ENCODE measurements around the gene NPY1R. TPM values are rescaled to one million over a fixed set of nuclear protein-coding genes. Genes with fewer than 3 reads are reported as not detected.

The NPY1R gene
- total RNA-seq, 1 donor from 2014 or later: 0.26 TPM

- Histone ChIP-seq H3K4me3 (ENCODE audit: low read depth, low read length) (no peak overlapping the region), H3K36me3 (ENCODE audit: control insufficient read depth, insufficient read depth, low read length) (no peaks in the 10 kb centered on the region), H3K27me3 (ENCODE audit: control insufficient read depth, insufficient read depth, low read length) (no peaks in the 10 kb centered on the region)
- no peak for DNase-seq (ENCODE audit: low read depth)
- TF ChIP-seq CTCF (IDR thresholded peaks at IDR 0.05; ENCODE audit: insufficient read depth, low read length, severe bottlenecking): peak; percentile 2
- FAIRE-seq: no peak
Observed at GRCh38 chr4:163356104-163356503, 23.7 kb upstream of the NPY1R start.

- TF ChIP-seq CTCF (IDR thresholded peaks at IDR 0.05; ENCODE audit: insufficient read depth, low read length, severe bottlenecking): no peak
- no peak for FAIRE-seq
- H3K4me3 ChIP-seq (ENCODE audit: low read depth, low read length): no peak overlapping the region
Observed at GRCh38 chr4:163353054-163353453, 20.7 kb upstream of the NPY1R start.

GRCh38 chr4:163350672-163351071 lies 18.3 kb upstream of the NPY1R start:
- Histone ChIP-seq H3K36me3 (ENCODE audit: control insufficient read depth, insufficient read depth, low read length) (no peaks in the 10 kb centered on the region), H3K27me3 (ENCODE audit: control insufficient read depth, insufficient read depth, low read length) (no peaks in the 10 kb centered on the region), H3K4me3 (ENCODE audit: low read depth, low read length) (no peak overlapping the region)
- TF ChIP-seq CTCF (IDR thresholded peaks at IDR 0.05; ENCODE audit: insufficient read depth, low read length, severe bottlenecking): no peak
- DNase-seq (ENCODE audit: low read depth): peak; percentile 52
- FAIRE-seq: no peak

More at GRCh38 chr4:163353054-163353453, 20.7 kb upstream of the NPY1R start:
- no peak for DNase-seq (ENCODE audit: low read depth)
- Histone ChIP-seq H3K36me3 (ENCODE audit: control insufficient read depth, insufficient read depth, low read length) (no peaks in the 10 kb centered on the region), H3K27me3 (ENCODE audit: control insufficient read depth, insufficient read depth, low read length) (no peaks in the 10 kb centered on the region)

GRCh38 chr4:163344147-163345125 lies 12.0 kb upstream of the NPY1R start:
- Histone ChIP-seq H3K36me3 (ENCODE audit: control insufficient read depth, insufficient read depth, low read length) (no peaks in the 10 kb centered on the region), H3K4me3 (ENCODE audit: low read depth, low read length) (no peak overlapping the region), H3K27me3 (ENCODE audit: control insufficient read depth, insufficient read depth, low read length) (peaks cover 25% of the 10 kb centered on the region)
- FAIRE-seq (no peak), DNase-seq (ENCODE audit: low read depth) (peak; percentile 5)
- TF ChIP-seq CTCF (IDR thresholded peaks at IDR 0.05; ENCODE audit: insufficient read depth, low read length, severe bottlenecking): no peak

GRCh38 chr4:163343604-163344146 lies 11.3 kb upstream of the NPY1R start, which contains the start of gene NPY5R:
TSS of gene NPY5R (plus strand) at chr4:163343892. CDS start at chr4:163350274, 6,382 bp downstream.
- Histone ChIP-seq H3K4me3 (ENCODE audit: low read depth, low read length) (no peak within 1 kb of the TSS), H3K36me3 (ENCODE audit: control insufficient read depth, insufficient read depth, low read length) (no peaks in the 10 kb centered on the region)
- TF ChIP-seq CTCF (IDR thresholded peaks at IDR 0.05; ENCODE audit: insufficient read depth, low read length, severe bottlenecking): no peak

More at GRCh38 chr4:163343604-163344146, 11.3 kb upstream of the NPY1R start, which contains the start of gene NPY5R:
- DNase-seq (ENCODE audit: low read depth) (no peak), FAIRE-seq (no peak)
- H3K27me3 ChIP-seq (ENCODE audit: control insufficient read depth, insufficient read depth, low read length): peaks cover 25% of the 10 kb centered on the region

All from bronchial epithelial cell (primary cell).